Ramos (cell line): ENCODE measurements around the gene KRTAP9-6.

Source experiments
- in situ Hi-C: fragments of 300-500 bp; cut with MboI; formaldehyde crosslinking; loops from one replicate; pipeline ENCODE4 v1.14.3; 2022; ENCODE audit warnings: low sequenced_read_pairs; ENCODE audit not compliant: unreplicated experiment

The KRTAP9-6 gene

GRCh38 chr17:41315204-41315794 is 50.1 kb downstream of the KRTAP9-6 start, which contains the start of gene KRTAP17-1:
TSS of gene KRTAP17-1 (minus strand) at chr17:41315710. CDS start at chr17:41315650, 60 bp downstream.
- in situ Hi-C loops: no loop called here
